SK-N-SH (cell line): ENCODE results near the gene C18orf32. TPM values are rescaled to one million over a fixed set of nuclear protein-coding genes. Genes with fewer than 3 reads are reported as not detected.

Experiments
- CTCF ChIA-PET: fragments of 300-600, 350-600 bp; formaldehyde crosslinking; extraction: SDS; loops from one replicate; lab custom pipeline; 2021; lab: Yijun Ruan, JAX
- POLR2A ChIA-PET: fragments of 350-600 bp; sonication (Branson Sonifier 250); formaldehyde crosslinking; extraction: SDS; loops from one replicate; lab custom pipeline; 2020; ENCODE audit warnings: antibody characterized with exemption, inconsistent platforms; lab: Yijun Ruan, JAX
- DNase-seq: peaks from one replicate; pipeline ENCODE4 v3.0.0; 2012
- H2AFZ ChIP-seq: fragments of 200-600 bp; sonication (generic); 2 replicates; pipeline ENCODE4 v1.8.1; 2016; ENCODE audit warnings: antibody characterized with exemption, mild to moderate bottlenecking, low read depth
- H3F3A ChIP-seq: fragments of 200-600 bp; sonication (generic); replicated peaks from 2 replicates; pipeline ENCODE3; 2016; ENCODE audit warnings: antibody characterized with exemption, mild to moderate bottlenecking; ENCODE audit not compliant: insufficient read depth
- H3K27ac ChIP-seq, 2 experiments: fragments of 200-500 bp in 1 of 2; fragments of 200-600 bp in 1 of 2; sonication (Bioruptor generic) in 1 of 2; sonication (generic), shearing (Covaris generic) in 1 of 2; 2 replicates each; pipeline versions ENCODE4 v1.5.1 to v1.6.1; 2014 to 2016; ENCODE audit warnings: low read depth in 2 of 2, inconsistent platforms in 1 of 2, low read length in 1 of 2, mild to moderate bottlenecking in 1 of 2, mixed read lengths in 1 of 2
- H3K27me3 ChIP-seq: fragments of 200-600 bp; sonication (generic), shearing (Covaris generic); 2 replicates; pipeline ENCODE4 v1.6.1; 2016; ENCODE audit warnings: mixed run types; ENCODE audit not compliant: insufficient read depth
- H3K36me3 ChIP-seq, 2 experiments: fragments of 200-500 bp in 1 of 2; fragments of 200-600 bp in 1 of 2; sonication (Bioruptor generic) in 1 of 2; sonication (generic) in 1 of 2; replicated peaks in 1 of 2; 2 replicates each; pipeline versions ENCODE3 to v1.5.1; 2014 to 2016; ENCODE audit warnings: low read length in 1 of 2, mild to moderate bottlenecking in 1 of 2; ENCODE audit not compliant: insufficient read depth in 2 of 2, control insufficient read depth in 1 of 2
- H3K4me1 ChIP-seq, 2 experiments: fragments of 200-500 bp in 1 of 2; fragments of 200-600 bp in 1 of 2; sonication (Bioruptor generic) in 1 of 2; sonication (generic), shearing (Covaris generic) in 1 of 2; 2 replicates each; pipeline versions ENCODE4 v1.5.1 to v1.6.1; 2014 to 2016; ENCODE audit warnings: low read depth in 1 of 2, low read length in 1 of 2, mixed run types in 1 of 2; ENCODE audit not compliant: insufficient read depth in 2 of 2, control insufficient read depth in 1 of 2
- H3K4me2 ChIP-seq: fragments of 200-600 bp; sonication (generic), shearing (Covaris generic); 2 replicates; pipeline ENCODE4 v1.6.1; 2017; ENCODE audit warnings: mixed run types
- H3K4me3 ChIP-seq, 2 experiments: fragments of 200-500 bp in 1 of 2; fragments of 200-600 bp in 1 of 2; sonication (Bioruptor generic) in 1 of 2; sonication (generic), shearing (Covaris generic) in 1 of 2; 2 replicates each; pipeline versions ENCODE4 v1.5.1 to v1.8.1; 2014 to 2016; ENCODE audit warnings: low read depth in 2 of 2, inconsistent platforms in 1 of 2, low read length in 1 of 2, mild to moderate bottlenecking in 1 of 2, mixed read lengths in 1 of 2, moderate library complexity in 1 of 2
- H3K79me2 ChIP-seq: fragments of 200-600 bp; sonication (generic); 2 replicates; pipeline ENCODE4 v1.8.1; 2017; ENCODE audit warnings: mild to moderate bottlenecking; ENCODE audit not compliant: insufficient read depth
- H3K9ac ChIP-seq: fragments of 200-600 bp; sonication (generic); 2 replicates; pipeline ENCODE4 v1.6.1; 2017; ENCODE audit warnings: mixed run types
- H3K9me2 ChIP-seq: fragments of 200-600 bp; sonication (generic); 2 replicates; pipeline ENCODE4 v1.6.1; 2017; ENCODE audit warnings: mixed run types
- H3K9me3 ChIP-seq: fragments of 200-600 bp; sonication (generic); 2 replicates; pipeline ENCODE4 v1.6.1; 2017; ENCODE audit warnings: mixed run types, mild to moderate bottlenecking, moderate library complexity
- H4K20me1 ChIP-seq: fragments of 200-600 bp; sonication (generic); 2 replicates; pipeline ENCODE4 v1.6.1; 2017; ENCODE audit warnings: mild to moderate bottlenecking, mixed run types; ENCODE audit not compliant: insufficient read depth
- CHD2 ChIP-seq: fragments of 150-350 bp; IDR thresholded peaks from 2 replicates; pipeline ENCODE4 v1.6.1; 2018; ENCODE audit warnings: low read length; ENCODE audit not compliant: partially characterized antibody
- EZH2phosphoT487 ChIP-seq: fragments of 200-600 bp; sonication (generic); IDR thresholded peaks from 2 replicates; pipeline ENCODE4 v1.6.1; 2017; ENCODE audit warnings: low read depth, mixed run types, mild to moderate bottlenecking, antibody characterized with exemption, moderate library complexity, borderline replicate concordance
- FOSL2 ChIP-seq: IDR thresholded peaks from 2 replicates; pipeline ENCODE4 v1.4.0; 2012; ENCODE audit warnings: low read depth, mild to moderate bottlenecking, moderate library complexity, borderline replicate concordance
- FOXJ3 ChIP-seq: sonication (generic); formaldehyde crosslinking; IDR thresholded peaks from 2 replicates; pipeline ENCODE4 v1.5.1; 2020; ENCODE audit warnings: mild to moderate bottlenecking, missing genetic modification reagents
- GABPA ChIP-seq: IDR thresholded peaks from 2 replicates; pipeline ENCODE4 v1.4.0; 2012; ENCODE audit warnings: low read depth, mild to moderate bottlenecking
- MEF2A ChIP-seq: IDR thresholded peaks from 2 replicates; pipeline ENCODE4 v1.4.0; 2012; ENCODE audit warnings: low read depth, borderline replicate concordance
- NRF1 ChIP-seq: IDR thresholded peaks from 2 replicates; pipeline ENCODE4 v1.6.1; 2012; ENCODE audit warnings: low read depth, mild to moderate bottlenecking, low read length
- REST ChIP-seq: IDR thresholded peaks from 2 replicates; pipeline ENCODE4 v1.6.1; 2012; ENCODE audit warnings: mild to moderate bottlenecking, low read depth, low read length, moderate library complexity
- SIN3A ChIP-seq: IDR thresholded peaks from 2 replicates; pipeline ENCODE4 v1.6.1; 2012; ENCODE audit warnings: low read depth, mild to moderate bottlenecking, low read length, moderate library complexity, borderline replicate concordance
- SMC3 ChIP-seq: IDR thresholded peaks from 2 replicates; pipeline ENCODE4 v1.6.1; 2012; ENCODE audit warnings: low read depth, low read length, improper control_type of control experiment
- TAF1 ChIP-seq: IDR thresholded peaks from 2 replicates; pipeline ENCODE4 v1.6.1; 2012; ENCODE audit warnings: low read depth, mild to moderate bottlenecking, low read length, moderate library complexity, borderline replicate concordance
- TCF12 ChIP-seq: IDR thresholded peaks from 2 replicates; pipeline ENCODE4 v1.4.0; 2012
- TEAD4 ChIP-seq: IDR thresholded peaks from 2 replicates; pipeline ENCODE4 v1.4.0; 2012; ENCODE audit warnings: mild to moderate bottlenecking, borderline replicate concordance; ENCODE audit not compliant: insufficient read depth
- WGBS: methylation state at CpG from one replicate; pipeline ENCODE4 v1.1.6; 2017; ENCODE audit warnings: low lambda C conversion rate; 5-methylcytosine and 5-hydroxymethylcytosine counted together
- polyA plus RNA-seq, 3 experiments: library from polyadenylated mRNA; depleted of rRNA; stranded (reverse); fragments of >200 nt; gene quantifications; 2 replicates each; pipeline ENCODE4 v1.2.3, GENCODE V29; 2012
- TF ChIP-seq, protein P1 (sequence below): fragments of 150-350 bp; IDR thresholded peaks from 2 replicates; pipeline ENCODE4 v1.6.1; 2016; ENCODE audit warnings: mild to moderate bottlenecking, low read depth, low read length
- TF ChIP-seq, protein P2 (sequence below): IDR thresholded peaks from 2 replicates; pipeline ENCODE4 v1.4.0; 2012; ENCODE audit warnings: low read depth, borderline replicate concordance
- TF ChIP-seq, protein P3 (sequence below): IDR thresholded peaks from 2 replicates; pipeline ENCODE4 v1.4.0; 2012; ENCODE audit warnings: low read depth

Gene C18orf32
- polyA plus RNA-seq, 1 of the 3 experiments (the other 2 are of a cell fraction): 29.4 TPM

DNA sequence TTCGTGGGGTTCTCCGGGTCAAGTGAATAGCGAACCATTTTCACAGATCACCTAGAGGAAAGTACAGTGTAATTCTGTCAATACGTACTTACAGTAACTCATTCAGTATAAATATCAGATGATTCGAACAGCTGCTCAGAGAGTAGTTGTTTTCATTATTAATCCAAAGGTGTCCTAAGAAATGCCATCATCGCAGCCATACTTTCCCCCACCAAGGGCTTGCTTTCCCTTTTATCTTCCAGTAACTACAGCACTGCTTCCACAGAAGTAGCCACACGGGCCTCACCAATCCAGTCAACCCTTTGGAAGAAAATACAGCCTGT lies 4.5 kb upstream of the C18orf32 start (continued):
- TF ChIP-seq TEAD4: no peak
- no peak for TF ChIP-seq TAF1
- TF ChIP-seq CHD2: no peak
- TF ChIP-seq, protein P1, sequence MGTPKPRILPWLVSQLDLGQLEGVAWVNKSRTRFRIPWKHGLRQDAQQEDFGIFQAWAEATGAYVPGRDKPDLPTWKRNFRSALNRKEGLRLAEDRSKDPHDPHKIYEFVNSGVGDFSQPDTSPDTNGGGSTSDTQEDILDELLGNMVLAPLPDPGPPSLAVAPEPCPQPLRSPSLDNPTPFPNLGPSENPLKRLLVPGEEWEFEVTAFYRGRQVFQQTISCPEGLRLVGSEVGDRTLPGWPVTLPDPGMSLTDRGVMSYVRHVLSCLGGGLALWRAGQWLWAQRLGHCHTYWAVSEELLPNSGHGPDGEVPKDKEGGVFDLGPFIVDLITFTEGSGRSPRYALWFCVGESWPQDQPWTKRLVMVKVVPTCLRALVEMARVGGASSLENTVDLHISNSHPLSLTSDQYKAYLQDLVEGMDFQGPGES: no peak

GRCh38 chr18:49490246-49490762 lies 3.3 kb upstream of the C18orf32 start:
- CTCF ChIA-PET: no interaction called here
- H3K9ac ChIP-seq: peak overlapping the region; percentile 98
- no peaks in the 10 kb centered on the region for H3K27me3 ChIP-seq
- POLR2A ChIA-PET: no interaction called here
- TF ChIP-seq SMC3: no peak
- TF ChIP-seq TCF12: peak; percentile 44
- peak overlapping the region; percentile 87 for H3K4me2 ChIP-seq
- no peaks in the 10 kb centered on the region for H3K9me3 ChIP-seq
- DNase-seq: no peak
- H3K4me3 ChIP-seq: peak overlapping the region; percentile 84 to 96
- H3K9me2 ChIP-seq: no peaks in the 10 kb centered on the region
- peaks cover 23 to 39% of the 10 kb centered on the region in 2 experiments; a peak in 3 of 4 replicates for H3K4me1 ChIP-seq
- H2AFZ ChIP-seq: no peak overlapping the region
- H3K27ac ChIP-seq: peak overlapping the region; percentile 88 to 92
- H3F3A ChIP-seq: peaks cover 59% of the 10 kb centered on the region
- H3K36me3 ChIP-seq: peaks cover 41 to 44% of the 10 kb centered on the region in 2 experiments
- WGBS: 25% methylated on average over 4 of the region's 4 CpGs
- peaks cover 19% of the 10 kb centered on the region for H4K20me1 ChIP-seq
- H3K79me2 ChIP-seq: peaks cover 47% of the 10 kb centered on the region

DNA sequence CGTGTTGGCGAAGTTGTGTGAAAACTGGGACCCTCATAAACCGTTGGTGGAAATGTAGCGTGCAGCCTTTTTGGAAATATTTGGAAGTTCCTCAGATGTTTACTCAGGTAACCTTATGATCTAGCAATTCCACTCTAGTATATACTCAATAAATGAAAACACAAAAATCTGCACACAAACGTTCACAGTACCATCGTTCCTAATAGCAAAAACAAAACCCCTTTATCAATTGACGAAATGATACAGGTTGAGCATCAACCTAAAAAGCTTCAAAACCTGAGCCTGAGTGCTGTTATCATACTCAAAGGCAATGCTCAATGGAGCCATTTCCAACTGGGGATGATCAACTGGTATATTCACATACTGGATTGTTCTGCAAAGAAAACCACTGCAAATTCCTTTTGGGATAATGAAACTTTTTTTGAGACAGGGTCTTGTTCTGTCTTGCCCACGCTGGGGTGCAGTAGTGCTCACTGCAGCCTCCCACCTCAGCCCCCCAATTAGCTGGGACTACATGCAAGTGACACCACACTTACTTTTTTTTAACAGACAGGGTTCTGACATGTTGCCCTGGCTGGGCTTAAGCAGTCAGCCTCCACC lies 777 bp upstream of the C18orf32 start:
- no peak for DNase-seq
- Histone ChIP-seq H3K9me2 (no peaks in the 10 kb centered on the region), H3K27me3 (no peaks in the 10 kb centered on the region), H3K36me3 (peaks cover 41 to 51% of the 10 kb centered on the region in 2 experiments), H3K79me2 (peaks cover 69% of the 10 kb centered on the region), H3K9ac (no peak overlapping the region), H3K9me3 (no peaks in the 10 kb centered on the region), H3K4me3 (peak overlapping the region in 1 of 2 experiments; percentile 73; a peak in 2 of 4 replicates), H3K27ac (peak overlapping the region; percentile 88 to 89), H3K4me2 (peak overlapping the region; percentile 77; the same call in 1 of the 2 replicates), H3F3A (peaks cover 47% of the 10 kb centered on the region), H4K20me1 (peaks cover 22% of the 10 kb centered on the region), H3K4me1 (peaks cover 12 to 33% of the 10 kb centered on the region in 2 experiments; a peak in 3 of 4 replicates), H2AFZ (no peak overlapping the region)
- ChIA-PET CTCF (interaction anchor here (1.4 to 2.9 kb wide), 3 partner anchors 8 to 23 kb away, joined by 3 to 9 read pairs (median 5); no protein-coding TSS in a partner anchor), POLR2A (interaction anchor here (0.6 to 2.1 kb wide), 7 partner anchors 7 to 949 kb away, joined by 3 to 9 read pairs (median 5); partner anchors contain the start of gene CTIF)
- whole genome bisulfite sequencing: 83% methylated on average over 8 of the region's 8 CpGs
- TF ChIP-seq, protein P1: no peak
- TF ChIP-seq REST (no peak), SIN3A (no peak), SMC3 (no peak), NRF1 (no peak), GABPA (no peak), EZH2phosphoT487 (no peak), TAF1 (no peak), TCF12 (no peak), TEAD4 (no peak), FOSL2 (no peak), MEF2A (no peak), FOXJ3 (CRISPR knock-in tag) (no peak)
- TF ChIP-seq, protein P2, sequence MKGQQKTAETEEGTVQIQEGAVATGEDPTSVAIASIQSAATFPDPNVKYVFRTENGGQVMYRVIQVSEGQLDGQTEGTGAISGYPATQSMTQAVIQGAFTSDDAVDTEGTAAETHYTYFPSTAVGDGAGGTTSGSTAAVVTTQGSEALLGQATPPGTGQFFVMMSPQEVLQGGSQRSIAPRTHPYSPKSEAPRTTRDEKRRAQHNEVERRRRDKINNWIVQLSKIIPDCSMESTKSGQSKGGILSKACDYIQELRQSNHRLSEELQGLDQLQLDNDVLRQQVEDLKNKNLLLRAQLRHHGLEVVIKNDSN: no peak
- TF ChIP-seq, protein P3, sequence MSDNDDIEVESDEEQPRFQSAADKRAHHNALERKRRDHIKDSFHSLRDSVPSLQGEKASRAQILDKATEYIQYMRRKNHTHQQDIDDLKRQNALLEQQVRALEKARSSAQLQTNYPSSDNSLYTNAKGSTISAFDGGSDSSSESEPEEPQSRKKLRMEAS: no peak
